22Rv1 (cell line): ENCODE results near the gene TMEM132D.

Source experiments
- ZFX ChIP-seq: fragments of 450-650 bp; IDR thresholded peaks from 2 replicates; pipeline ENCODE4 v1.6.1; 2017; ENCODE audit warnings: antibody characterized with exemption, borderline replicate concordance
- TF ChIP-seq, protein P1 (sequence below): fragments of 450-650 bp; IDR thresholded peaks from 2 replicates; pipeline ENCODE4 v1.5.1; 2017; ENCODE audit warnings: mild to moderate bottlenecking

GRCh38 chr12:129631316-129631715 is 272.5 kb downstream of the TMEM132D start:
- TF ChIP-seq, protein P1, sequence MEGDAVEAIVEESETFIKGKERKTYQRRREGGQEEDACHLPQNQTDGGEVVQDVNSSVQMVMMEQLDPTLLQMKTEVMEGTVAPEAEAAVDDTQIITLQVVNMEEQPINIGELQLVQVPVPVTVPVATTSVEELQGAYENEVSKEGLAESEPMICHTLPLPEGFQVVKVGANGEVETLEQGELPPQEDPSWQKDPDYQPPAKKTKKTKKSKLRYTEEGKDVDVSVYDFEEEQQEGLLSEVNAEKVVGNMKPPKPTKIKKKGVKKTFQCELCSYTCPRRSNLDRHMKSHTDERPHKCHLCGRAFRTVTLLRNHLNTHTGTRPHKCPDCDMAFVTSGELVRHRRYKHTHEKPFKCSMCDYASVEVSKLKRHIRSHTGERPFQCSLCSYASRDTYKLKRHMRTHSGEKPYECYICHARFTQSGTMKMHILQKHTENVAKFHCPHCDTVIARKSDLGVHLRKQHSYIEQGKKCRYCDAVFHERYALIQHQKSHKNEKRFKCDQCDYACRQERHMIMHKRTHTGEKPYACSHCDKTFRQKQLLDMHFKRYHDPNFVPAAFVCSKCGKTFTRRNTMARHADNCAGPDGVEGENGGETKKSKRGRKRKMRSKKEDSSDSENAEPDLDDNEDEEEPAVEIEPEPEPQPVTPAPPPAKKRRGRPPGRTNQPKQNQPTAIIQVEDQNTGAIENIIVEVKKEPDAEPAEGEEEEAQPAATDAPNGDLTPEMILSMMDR: no peak
- no peak for TF ChIP-seq ZFX
